GM19240 (cell line): ENCODE results near the gene SDK2.

Source experiments
- DNase-seq: peaks from one replicate; pipeline ENCODE4 v3.0.0; 2011; ENCODE audit warnings: low spot score; ENCODE audit not compliant: insufficient read length

The SDK2 gene

DNA sequence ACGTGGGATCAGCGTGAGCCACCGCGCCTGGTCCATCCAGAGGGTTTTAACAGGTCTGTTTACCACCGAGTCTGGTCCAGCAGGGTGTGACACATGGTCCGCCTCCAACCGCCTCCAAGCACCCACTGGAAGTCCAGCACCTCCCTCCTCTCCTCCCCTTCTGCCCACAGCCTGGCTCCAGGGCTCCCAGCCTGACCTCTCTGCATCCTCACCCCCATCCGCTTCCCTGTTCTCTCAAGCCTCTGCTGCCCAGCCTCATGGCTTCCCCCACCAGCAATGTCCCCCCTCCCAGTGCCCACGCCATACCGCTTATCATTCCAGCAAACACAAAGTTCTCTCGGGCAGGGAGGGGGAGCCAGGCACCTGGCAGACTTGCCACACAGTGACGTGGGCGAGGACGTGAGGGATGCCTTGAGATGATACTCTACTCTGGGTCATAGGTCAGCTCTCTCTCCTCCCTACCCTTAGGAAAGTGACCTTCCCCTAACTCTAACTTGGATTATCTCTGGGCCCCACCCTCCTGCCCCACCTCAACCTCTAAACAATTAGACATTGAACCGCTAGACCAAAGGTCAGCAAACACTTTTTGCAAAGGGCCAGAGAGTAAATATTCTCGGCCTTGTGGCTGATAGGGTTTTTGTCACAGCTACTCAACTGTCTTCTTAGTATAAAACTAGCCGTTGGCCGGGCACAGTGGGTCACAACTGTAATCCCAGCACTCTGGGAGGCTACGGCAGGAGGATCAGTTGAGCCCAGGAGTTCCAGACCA, 355.5 kb downstream of the SDK2 start:
- no peak for DNase-seq

GRCh38 chr17:73286863-73287296, 357.4 kb downstream of the SDK2 start:
- no peak for DNase-seq

DNA sequence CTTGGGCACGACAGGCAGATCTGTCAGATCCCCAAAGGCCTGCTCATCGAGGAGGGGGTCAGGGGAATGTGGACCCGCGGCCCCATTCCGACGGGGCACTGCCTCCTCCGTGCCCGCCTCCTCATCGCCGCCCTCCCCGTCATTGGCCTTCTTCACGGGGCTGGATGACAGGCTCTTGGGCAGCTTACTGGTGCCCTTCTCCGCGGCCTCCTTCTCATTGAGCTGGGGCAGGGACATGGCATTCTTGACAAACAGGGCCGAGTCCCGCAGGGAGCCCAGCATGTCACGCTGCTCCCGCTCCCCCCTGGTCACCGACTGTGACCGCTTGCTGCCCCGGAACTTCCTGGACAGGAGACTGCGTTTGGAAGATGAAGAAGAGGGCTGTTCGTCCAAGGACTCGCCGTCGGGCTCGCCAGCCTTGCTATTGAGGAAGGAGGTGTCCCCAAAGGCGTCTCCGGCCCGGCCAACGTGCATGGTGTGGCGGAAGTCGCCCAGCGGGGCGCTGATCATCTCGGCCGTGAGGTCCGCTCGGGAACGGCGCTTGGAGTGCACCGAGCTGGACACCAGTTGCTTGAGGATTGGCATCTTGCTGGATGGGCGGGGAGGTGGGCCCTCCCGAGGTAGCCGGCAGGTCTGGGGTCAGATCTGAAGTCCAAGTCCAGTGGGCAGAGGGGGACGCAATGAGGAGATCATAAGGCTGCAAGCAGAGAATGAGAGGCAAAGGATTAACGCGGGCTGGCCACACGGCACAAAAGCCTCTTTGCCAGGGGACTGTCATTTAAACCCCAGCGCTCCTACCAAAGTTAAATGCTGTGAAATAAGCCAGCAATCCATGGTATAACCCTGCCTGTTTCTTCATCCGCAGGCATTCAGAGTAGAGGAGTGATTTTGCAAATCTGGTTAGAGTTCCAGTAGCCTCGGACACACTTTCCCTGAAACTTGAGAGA, 358.1 kb downstream of the SDK2 start:
- DNase-seq = no peak

- DNase-seq = no peak
These were observed 358.7 kb downstream of the SDK2 start for GRCh38 chr17:73285603-73285908.

GRCh38 chr17:73284906-73285602, 359.2 kb downstream of the SDK2 start:
- DNase-seq = no peak
